HG03175 (cell line): ENCODE data around the gene NHLH2.

Source experiments
- ATAC-seq: cut with Tn5 transposase; IDR thresholded peaks from one replicate; pipeline ENCODE4 v1.9.1; 2021; ENCODE audit warnings: mild to moderate bottlenecking, moderate library complexity; ENCODE audit not compliant: unreplicated experiment

Gene NHLH2

DNA sequence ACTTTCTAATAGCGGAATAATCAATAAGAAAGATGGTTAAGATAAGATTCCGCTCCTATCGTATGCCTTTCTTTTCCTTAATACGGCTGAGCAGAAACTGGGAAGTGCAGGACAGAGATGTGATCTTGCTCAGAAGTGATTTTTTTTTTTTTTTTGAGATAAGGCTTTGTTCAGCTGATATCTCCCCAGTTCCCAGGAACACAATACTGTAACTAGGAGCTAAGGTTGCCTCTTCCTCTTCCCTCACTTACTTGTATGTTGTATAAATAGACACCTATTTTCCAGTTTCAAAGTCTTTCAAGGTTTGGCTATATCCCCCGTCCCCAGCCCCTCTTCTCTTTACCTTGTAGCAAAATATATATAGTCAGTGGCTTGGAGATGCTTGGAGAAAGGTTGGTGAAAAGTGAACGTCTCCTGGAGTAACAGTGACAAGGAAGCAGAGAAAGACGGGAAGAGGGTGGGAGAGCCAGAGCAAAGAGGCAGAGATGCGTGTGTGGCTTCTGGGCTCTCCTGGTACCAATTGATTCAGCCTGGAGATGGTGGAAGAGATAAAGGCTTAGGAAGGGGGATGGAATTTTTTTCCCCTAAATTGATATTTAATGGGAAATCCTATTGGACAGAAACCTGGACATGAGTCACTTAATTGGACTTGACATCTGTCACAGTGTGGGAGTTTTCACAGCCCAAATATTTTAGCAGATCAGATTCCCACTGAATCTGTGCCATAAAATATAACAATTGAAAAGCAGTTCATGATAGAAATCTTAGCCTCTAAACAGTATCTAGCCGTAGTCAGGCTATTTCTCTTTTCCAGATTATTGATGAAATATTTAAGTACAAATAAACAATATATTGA, at the start of gene NHLH2:
Gene NHLH2 (minus strand): TSS at position 522 of the 856 bp plus-strand sequence. CDS start 2,754 bp downstream, outside the sequence.
- no peak for ATAC-seq

DNA sequence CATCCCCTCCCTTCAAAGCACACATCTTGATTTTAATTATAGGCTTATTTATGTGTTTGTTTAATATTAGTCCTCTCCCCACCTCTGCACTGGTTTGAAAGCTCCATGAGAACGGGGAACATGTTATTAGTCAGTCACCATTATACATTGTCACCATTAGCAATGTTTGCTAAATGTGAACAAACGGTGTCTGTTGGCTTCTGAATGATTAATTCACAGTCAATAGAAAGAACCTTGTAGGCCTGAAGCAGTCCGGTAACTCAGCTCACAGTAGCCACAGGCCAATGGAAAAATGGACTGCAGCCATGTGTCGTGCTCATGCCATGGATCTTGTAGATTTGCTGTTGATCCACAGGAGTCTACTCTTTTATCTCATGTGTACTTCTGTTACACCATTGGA, 49.7 kb upstream of the NHLH2 start:
- no peak for ATAC-seq

DNA sequence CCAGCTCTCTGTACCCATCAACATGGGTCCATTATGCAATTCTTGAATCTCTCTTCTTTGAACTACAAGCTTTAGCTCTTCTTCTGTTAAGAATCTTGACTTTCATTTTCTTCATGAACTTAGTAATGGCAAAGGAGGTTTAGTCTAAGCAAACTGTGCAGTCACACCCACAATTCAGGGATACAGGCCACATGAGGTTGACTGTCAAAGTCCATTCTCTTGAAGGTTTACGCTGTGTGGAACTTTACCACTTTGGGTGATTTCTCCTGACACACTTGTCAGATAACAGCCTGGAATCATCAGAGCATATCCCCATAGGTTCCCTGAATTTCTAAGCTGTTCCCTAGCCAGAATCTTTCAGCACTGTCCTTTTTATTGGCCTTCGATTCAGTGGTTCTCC, 48.0 kb upstream of the NHLH2 start:
- ATAC-seq = no peak

DNA sequence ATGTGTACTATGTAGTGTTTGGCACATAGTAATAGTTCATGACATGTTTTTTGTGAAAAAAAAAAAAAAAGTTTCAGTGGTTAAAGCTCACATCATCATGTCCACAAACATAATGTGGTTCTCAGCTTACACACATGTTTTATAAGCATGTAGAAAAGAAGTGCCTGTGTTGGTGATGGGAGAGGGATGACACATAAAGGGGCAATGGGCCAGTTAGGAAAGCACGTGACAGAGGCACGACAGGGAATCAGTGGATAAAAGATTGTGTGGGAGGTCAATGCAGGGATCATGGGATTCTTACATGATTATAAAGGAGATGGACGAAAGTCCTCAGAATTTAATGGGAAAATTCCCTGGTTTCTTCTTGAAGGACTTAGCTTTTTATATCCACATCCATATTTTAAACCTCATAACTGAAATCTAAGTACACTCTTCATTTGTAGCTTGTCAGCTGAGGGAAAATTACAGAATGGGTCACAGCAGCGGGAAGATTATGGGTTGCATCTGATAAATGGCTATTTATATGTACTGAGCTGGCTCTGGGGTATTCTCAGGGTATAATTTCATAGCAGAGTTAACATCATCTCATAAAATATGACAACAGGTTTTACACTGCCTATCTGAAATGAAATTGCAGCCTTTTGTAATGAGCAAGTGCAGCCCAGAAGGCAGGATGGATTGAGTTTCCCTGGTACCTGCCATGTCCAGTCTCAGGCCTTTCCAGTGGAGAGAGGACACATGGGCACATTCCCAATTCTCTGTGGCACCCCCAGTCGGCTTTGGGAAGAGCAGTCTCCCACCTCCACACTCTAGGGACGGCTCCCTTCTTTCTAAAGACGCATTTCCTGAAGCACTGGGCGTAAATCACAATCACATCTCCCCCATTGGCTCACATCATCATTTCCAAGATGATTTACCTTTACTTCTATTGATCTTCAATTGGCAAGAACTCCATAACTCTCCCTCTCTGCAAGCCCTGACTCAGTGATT, 42.3 kb upstream of the NHLH2 start:
- no peak for ATAC-seq

DNA sequence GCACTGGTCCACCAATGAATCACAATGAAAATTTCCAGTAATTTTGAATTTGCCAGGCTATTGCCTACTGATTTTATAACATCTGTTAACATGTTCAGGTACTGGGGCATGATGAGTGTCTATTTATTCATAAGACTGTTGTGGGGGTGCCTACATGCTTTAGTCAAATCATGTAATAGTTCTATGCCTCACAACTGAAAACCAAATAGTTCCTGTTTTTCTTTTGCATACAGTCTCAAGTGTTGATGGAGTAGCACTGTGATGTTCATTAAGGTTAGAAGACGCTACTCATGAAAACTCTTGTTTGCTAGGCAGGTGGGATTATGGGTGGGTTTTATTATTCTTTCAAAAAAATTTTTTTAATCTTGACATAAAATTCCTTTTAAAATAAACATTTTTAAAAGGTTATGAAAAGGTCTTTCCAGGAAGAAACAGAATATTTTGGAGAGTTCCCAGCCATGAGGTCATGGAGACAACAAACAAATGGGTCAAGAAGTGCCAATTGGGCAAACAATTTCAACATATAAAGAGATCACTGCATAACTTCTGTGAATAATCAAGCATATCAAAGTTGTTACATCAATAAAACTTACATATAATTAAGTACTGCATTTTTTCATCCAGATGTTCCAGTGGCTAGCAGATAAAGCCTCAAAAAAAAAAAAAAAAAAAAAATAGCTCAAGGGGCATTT, 40.2 kb upstream of the NHLH2 start:
- ATAC-seq = no peak

DNA sequence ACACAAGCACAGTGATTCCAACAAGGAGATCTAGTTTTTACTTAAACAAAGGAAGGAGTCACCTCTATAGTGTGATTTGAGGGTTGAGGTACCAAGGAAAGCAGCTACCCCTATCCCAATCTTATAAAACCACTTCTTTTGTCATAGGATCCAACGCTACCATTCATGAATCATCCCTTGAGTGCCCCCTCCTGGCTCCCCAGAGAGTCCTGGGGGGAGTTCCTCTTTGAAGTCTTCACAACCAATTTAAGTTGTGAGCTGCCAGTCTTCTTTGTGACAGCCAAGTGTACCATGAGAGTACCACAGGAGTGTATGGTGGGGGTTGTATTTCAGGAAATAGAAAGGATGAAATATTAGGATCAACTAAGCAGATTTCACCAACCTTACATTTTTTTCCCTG, 39.1 kb upstream of the NHLH2 start:
- no peak for ATAC-seq

DNA sequence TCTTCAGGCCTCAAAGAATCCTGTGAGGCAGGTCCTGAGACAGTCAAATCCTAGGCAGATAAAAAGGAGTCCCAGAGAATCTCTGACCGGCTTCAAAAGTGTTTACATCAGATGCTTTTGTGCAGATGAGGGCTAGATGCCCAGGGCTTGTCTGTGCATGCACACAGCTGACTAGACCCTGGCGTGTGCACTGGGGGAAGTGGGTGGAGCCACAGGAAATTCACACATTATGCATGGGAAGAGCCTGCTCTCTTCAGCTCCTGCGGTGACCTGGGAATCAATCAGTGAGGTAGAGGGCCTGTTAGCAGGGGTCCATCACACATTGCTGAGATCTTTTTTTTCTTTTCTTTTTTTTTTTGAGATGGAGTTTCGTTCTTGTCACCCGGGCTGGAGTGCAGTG, 36.6 kb upstream of the NHLH2 start:
- no peak for ATAC-seq

DNA sequence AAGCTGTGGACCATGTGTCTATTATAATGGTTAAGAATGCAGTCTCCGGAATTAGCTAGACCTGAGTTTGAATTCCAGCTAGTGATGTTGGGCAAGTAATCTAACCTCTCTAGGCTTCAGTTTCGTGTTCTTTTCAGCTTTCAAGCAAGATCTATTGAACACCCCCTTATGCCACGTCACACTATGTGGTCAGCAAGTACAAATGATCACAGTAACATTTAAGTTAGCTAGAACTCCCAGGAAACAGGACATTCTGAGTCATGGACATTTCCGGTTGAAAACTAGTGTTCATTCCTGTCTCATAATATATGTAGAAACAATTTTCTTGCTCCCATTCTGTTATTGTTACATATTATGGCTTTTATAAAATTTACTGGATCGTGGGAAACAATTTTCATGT, 34.0 kb upstream of the NHLH2 start:
- no peak for ATAC-seq

DNA sequence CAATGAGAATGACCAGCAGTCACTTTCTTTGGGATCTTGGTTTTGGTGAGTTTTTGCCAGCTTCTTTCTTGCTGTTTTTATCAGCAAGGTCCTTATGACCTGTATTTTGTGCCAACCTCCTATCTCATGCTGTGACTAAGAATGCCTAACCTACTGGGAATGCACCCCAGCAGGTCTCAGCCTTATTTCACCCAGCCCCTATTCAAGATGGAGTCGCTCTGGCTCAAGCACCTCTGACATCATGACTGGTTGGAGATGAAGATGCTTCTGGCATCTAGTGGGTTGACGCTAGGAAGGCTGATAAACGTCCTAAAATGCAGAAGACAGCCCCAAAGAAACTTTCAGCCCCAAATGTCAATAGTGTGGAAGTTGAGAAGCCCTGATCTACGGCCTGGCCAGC, 33.6 kb upstream of the NHLH2 start:
- ATAC-seq = no peak

DNA sequence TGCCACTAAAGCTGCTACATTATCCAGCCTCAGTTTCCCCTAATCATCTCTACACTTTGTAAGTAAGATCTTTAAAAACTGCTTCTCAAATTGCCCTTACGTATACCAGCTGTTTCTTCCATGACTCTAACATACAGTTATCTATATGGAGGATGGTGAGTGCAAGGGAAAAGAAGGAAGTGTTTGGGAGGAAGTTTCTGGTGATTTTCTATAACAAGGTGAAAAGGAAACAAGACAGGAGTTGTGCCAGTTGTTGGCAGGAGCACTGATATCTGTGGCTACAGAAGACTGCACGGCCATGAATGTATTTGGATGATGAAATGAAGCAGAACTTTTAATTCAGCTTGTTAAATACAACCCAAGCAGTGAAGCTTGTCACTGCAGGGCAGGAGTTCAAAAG, 32.3 kb upstream of the NHLH2 start:
- no peak for ATAC-seq

DNA sequence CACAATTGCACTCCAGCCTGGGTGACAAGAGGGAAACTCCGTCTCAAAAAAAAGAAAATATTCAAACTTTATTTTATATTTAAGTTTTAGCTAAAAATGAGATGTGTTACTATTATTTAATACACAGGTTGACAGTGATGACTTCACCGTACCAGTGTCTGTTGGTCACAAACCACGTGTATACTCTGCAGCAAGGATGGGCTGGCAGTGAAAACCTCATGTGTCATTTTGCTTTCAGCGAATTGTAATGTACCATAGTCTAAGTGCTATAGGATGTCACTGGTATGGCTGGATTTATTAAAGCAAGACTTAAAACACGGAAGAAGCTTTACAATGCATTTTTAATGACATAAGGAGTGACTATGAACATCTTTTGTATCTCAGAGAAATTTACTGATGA, 28.1 kb upstream of the NHLH2 start:
- no peak for ATAC-seq

DNA sequence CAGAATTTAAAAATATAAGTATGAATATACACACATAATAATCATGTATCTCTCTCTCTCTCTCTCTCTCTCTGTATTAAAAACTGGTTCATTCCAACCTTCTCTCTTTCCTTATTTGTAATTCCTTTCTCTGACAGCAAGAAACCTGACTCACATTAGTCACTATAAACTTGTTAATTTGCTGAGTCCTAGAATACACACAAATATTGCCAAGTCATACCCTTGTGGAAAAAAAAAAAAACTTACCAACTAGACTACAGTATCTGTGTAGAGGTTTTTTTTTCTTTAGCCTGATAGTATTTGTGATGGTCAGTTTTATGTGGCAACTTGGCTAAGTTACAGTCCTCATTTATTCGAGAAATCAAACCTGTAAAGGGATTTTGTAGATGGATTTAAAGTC, 26.3 kb upstream of the NHLH2 start:
- ATAC-seq = no peak

DNA sequence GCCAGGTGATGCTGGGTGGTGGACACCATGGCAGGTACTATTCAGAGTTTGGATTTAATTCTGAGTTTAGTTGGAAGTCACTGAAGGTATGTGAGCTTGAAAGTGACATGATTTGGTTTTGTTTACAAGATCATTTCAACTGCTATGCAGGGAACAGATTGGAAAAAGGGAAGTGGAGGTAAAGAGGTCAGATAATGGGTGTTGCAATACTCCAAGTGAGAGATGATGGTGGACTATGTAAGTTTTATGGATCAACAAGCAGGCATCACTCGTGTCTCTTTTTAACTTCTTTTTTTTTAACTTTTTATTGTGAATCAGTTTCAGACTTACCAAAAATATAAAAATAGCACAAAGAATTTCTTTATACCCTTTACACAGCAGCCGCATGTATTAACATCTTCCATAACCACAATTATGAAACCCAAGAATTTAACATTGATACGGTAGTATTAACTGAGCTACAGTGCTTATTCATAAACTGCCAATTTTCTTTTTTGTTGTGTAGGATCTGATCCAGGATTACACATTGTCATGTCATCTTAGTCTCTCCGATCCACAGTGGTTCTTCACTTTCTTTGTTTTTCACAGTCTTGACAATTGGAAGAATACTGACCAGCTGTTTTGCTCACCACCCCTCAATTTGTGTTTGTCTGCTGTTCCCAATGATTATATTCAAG, 24.9 kb upstream of the NHLH2 start:
- ATAC-seq = no peak

DNA sequence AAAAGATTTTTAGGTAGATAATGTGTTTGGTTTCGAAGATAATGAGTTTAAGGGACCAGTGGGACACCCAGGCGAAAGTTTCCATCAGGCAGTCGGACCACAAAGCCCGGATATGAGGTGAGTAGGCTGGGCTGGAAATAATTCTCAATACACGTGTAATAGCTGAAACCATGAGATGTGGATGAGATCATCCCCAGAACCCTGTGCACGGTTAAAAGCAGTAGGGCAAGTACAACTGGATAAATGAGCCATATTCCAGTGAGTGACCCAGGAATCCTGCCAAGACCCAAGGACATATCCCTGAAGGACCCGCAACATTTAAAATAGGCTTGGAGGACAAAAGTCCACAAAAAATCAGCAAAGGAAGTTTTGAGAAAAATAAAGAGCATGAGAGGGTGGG, 21.5 kb upstream of the NHLH2 start:
- ATAC-seq = no peak

DNA sequence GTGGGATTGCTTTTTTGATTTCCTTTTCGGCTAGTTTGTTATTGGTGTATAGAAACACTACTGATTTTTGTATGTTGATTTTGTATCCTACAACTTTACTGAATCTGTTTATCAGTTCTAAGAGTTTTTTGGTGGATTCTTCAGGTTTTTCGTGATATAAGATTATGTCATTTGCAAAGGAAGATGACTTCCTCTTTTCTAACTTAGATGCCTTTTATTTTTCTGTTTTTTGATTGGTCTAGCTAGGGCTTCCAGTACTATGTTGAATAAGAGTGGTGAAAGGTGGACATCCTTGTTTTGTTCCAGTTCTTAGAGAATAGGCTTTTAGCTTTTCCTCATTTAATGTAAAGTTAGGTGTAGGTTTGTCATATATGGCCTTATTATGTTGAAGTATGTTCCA, 13.1 kb upstream of the NHLH2 start:
- ATAC-seq = no peak

DNA sequence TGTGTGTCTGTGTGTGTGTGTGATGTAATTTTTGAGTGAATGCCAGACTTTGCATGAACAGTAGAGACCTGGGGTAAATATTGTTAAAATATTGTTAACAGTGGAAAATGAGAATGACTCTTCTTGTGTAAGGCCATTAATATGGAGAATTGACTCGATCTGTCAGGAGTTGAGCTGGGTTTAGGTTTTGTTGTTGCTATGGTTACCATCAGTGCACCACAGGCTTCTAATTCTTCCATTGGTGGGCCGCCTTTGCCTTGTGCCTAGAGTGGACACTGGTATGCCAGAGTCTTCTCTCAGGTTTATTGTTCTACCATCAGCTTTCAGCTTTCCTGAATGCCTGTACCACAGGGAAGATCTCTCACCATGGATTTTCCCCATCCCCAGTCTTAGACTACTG, 10.0 kb upstream of the NHLH2 start:
- ATAC-seq = no peak

DNA sequence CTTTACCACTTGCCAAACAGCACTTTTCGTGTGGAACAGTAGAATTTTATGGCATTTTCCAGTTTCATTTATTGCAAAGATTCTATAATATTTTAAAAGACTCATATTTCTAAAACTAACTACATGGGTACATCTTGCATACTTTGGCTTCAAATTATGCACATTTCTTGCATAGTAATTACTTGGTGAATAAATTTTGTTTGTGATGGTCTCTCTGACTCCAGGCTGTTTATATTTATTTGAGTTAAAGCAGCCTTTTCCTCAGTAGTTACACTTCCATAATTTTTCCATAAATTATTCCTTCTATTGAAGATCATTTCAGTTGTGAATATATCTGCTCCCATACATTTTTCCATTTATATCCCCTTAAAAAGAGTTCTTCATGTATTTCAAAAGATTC, 6.9 kb upstream of the NHLH2 start:
- no peak for ATAC-seq

DNA sequence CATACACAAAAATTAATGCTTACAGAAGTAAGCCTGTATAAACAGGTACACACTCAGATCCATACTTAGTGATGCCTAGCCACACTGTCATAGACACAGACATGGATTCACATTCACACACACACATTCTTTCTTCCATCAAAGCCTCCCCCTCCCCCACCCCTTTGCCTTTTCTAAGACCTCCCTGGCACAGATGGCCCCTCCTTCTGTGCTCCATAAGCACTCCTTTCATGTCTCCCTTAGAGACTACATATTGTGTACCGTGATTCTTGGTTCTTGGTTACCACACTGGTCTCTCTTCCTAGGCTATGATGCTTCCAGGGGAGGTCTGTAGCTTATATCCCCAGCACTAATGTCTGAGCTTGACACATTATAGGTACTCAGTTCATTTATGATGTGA, 2.0 kb upstream of the NHLH2 start:
- no peak for ATAC-seq

DNA sequence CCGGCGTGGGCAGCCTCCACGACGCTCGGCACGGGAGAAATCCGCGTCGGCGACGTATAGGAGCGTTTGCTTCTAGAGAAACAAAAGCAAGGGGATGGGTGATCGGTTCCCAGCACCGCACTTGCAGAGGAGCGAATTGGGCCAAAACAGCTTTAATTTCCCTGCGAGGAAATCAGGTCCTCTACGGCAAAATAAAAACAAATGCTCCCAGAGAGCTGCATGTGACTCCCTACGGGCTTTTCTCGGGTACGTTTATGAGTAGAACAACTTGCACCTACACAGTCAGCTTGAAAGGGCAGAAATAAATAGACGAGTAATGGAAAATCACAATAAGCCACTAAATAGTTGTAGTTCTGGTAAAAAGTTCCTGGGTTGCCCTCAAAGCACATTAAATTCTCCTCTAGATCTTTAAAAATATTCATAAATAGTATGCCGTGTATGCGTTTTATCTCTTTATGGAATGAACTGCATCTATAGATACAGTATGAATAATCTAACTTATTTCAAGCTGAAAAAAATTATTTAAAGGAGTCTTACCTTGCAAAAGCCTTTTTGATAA, 1.2 kb downstream of the NHLH2 start:
- ATAC-seq = no peak

DNA sequence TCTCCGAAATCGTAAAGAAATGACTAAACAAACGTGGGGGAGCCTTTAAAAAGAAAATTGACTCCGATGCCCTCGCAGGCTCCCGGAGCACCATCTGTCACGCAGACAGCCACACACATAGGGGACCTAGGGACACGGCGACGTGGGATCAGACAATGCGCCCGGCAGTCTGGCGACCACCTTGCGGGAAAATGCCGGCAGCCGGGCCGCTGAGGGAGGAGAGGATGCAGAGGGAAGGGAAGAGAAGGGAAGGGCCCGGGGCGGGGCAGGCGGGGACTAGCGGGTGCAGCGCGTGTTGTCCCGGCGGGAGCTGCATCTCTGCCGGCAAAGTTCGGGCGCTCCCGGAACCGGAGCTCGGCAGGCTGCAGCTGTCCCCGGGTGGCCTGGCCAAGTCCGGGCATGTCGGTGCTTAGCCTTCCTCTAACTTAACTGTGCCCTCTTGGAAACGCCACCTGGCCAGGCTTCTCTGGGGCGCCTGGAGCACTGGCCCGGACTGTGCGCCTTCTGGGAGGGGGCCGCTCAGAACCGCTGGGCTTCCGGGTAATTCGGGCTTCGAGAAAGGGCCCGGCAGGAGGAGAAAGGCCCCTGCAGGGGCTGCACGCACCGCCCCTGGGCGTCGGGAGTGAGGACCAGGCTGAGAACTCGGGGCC, 1.8 kb downstream of the NHLH2 start:
- ATAC-seq = no peak
